ENCODE data around the gene HDAC8.
"Not testable (repeated sequence)": the region's sequence is repeated elsewhere in the genome, so short reads cannot be mapped to it uniquely, and the experiment has no call there.

The HDAC8 gene

DNA sequence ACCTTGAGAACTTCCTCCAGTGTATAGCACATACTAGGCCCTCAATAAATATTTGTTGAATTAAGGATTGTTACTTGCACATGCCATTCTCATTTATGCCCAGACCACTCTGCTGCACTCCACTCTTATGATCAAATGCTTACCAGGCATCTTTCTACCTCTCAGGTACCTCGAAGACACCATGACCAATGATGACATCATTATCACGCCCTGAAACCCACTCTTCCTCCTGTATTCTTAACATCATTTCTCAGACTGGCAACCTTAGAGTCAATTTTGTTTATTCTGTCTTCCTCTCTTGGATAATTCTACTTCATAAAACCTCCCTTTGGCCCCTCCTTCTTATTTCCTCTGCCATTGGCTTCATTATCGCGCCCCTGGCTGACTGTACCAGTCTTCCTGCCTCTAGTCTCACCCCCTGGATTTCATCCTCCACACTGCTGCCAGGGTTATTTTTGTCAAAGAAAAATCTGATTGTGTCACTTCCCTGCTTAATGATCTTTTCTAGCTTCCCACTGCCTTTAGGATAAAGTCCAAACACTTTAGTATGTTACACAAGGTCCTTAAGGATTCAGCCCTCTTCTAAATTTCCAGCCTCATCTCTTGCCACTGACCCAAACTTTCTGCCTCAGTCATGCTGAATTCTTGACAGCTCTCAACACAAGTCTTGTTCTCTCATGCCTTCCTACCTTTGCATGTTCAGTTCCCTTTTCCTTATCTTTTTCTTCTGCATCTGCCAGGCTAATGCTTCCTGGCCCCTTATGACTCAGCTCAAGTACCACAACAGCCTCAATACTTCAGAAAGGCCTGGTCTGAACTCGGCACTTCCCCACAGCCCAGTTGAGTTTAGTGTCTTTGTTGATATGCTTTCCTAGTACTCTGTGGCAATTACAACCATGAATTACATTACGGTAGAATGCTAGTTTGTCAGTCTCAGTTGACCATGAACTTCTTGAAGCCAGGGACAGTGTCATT lies 45.8 kb downstream of the HDAC8 start:
- DNase-seq, result no peak

DNA sequence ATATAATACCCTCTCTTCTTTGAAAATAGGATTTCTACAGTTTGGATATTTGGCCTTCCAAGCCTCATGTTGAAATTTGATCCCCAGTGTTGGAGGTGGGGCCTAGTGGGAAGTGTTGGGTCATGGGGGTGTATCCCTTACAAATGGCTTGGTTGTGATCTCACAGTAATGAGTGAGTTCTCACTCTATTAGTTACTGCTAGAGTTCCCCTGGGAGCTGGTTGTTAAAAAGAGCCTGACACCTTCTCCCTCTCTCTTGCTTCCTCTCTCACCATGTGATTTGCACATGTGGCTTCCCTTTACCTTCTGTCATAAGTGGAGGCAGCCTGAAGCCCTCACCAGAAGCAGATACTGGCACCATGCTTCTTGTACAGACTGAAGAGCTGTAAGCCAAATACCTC lies 73.9 kb downstream of the HDAC8 start:
- no peak for DNase-seq

GRCh38 chrX:72495046-72495445 lies 77.6 kb downstream of the HDAC8 start:
- no peak for DNase-seq

- DNase-seq, result no peak
Observed at GRCh38 chrX:72492499-72492898, 80.1 kb downstream of the HDAC8 start.

DNA sequence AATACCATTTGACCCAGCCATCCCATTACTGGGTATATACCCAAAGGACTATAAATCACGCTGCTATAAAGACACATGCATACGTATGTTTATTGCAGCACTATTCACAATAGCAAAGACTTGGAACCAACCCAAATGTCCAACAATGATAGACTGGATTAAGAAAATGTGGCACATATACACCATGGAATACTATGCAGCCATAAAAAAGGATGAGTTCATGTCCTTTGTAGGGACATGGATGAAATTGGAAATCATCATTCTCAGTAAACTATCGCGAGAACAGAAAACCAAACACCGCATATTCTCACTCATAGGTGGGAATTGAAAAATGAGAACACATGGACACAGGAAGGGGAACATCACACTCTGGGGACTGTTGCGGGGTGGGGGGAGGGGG lies 82.4 kb downstream of the HDAC8 start:
- not testable (repeated sequence) for DNase-seq

GRCh38 chrX:72487661-72488060 lies 85.0 kb downstream of the HDAC8 start:
- DNase-seq, result no peak

GRCh38 chrX:72479324-72480274 lies 93.0 kb downstream of the HDAC8 start:
- DNase-seq, result no peak

DNA sequence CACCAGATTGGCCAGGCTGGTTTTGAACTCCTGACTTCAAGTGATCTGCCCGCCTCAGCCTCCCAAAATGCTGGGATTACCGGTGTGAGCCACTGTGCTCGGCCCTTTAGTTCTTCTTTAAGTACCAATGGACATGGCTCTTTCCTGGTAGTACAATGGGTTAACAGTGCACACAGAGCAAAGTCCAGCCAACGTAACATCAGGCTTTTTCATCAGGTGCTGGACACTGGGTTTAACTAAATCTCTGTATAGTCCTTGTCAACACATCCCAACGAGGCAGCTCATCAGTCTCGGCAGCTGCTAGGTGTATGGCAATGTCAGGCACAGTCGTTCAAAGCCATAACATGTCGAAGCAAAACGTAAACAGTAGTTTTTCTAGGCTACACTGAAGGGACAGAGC lies 93.8 kb downstream of the HDAC8 start:
- DNase-seq, result no peak

DNA sequence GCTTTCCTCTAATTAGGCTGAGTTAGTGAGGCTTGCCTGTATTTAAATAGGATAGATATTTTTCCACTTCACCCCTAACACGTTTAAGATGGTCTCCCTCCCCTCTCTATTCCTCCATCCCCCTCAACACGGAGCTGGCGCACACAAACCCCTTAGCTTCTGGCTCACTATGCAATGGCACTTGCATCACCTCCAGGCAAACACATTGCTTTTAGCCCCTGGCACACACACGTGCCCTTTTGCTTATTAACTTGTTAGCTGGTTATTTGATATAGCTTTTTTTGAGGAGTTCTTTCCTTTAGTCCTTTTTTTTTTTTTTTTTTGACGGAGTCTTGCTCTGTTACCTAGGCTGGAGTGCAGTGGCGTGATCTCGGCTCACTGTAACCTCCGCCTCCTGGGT lies 94.3 kb downstream of the HDAC8 start:
- DNase-seq, result no peak

DNA sequence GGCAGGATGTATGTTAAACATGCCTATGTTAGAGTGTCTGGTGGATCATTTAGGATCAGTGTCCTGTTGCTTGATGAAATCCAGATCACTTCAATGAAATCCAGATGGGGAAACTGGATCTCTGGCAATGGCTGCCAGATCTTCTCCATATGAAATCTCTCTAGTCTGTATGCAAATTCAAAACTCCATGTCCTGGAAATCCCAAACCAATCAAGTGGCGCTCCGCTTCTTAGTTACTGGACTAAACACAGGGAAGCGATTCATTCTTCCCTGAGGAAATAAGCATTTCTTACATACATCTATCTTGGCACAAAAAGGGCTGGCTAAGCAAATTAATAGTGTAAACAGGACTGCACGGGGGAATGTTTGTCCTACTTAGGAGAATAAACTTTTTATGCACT lies 94.9 kb downstream of the HDAC8 start:
- no peak for DNase-seq

GRCh38 chrX:72477376-72477775 lies 95.3 kb downstream of the HDAC8 start:
- no peak for DNase-seq

DNA sequence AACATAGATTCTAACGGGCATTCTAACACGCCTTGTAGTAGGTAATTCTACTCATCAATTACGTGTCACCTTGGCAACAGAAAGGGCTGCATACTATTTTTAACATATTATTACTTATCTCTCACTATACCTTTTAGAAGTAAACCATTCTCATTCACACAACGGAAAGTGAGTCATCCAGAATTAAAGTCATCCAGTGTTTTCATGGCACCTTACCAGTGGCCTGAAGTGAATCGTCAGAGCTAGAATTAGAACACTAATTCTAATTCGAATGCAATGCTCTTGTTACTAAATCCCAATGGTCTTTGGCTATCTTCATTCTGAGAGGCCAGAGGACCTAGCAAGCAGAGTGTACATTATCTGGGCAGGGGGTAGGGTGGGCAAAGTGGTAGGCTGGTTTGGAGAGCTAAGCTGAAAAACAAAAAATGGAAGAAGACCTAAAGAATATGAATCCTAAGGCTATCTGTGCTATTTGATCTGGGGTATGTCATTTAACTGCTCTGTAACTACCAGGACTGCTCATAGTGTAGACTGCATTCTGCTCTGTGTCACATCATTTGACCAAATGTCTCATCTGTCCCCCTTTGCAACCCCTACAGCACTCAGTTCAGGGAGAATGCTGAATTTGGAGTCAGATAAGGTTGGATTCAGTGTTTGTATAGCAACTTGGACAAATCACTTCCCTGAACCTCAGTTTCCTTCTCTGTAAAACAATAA lies 96.5 kb downstream of the HDAC8 start:
- no peak for DNase-seq

GRCh38 chrX:72475338-72475737 lies 97.3 kb downstream of the HDAC8 start:
- DNase-seq, result no peak

- DNase-seq, result no peak
Observed at GRCh38 chrX:72470532-72471223, 102.0 kb downstream of the HDAC8 start.

DNA sequence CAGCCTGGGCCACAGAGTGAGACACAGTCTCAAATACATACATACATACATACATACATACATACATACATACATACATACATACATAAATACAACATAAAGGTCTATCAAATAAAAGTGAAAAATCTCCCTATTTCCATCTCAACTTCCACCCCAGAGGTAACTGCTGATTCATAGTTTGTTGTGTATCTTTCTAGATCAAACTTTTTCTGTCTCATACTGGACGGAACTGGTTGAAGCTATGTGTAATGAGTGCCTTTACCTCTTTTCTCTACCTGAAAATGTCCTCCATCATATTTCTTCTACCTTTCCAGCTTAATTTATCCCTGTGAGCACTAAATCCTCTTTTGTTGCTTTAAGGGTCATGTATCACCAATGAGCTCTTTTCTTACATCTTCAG lies 102.5 kb downstream of the HDAC8 start:
- DNase-seq, result no peak

DNA sequence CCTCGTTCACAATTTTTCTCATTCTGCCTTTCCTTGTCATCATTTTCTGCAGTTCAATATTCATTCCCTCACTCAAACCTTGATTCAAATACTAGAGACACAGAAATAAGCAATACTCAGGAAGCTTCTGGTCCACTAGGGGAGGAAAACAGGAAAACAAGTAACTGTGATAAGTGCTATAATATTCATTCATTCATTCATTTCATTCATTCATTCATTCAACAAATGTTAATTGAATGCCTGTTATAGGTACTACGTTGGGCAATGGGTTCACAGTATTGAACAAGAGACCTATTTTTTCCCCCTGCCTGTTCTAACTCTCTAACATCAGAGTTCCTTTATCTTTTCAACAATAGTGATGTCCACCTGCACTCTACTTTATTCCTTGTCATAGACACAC lies 104.0 kb downstream of the HDAC8 start:
- DNase-seq, result no peak

GRCh38 chrX:72467135-72467534 lies 105.5 kb downstream of the HDAC8 start:
- no peak for DNase-seq

DNA sequence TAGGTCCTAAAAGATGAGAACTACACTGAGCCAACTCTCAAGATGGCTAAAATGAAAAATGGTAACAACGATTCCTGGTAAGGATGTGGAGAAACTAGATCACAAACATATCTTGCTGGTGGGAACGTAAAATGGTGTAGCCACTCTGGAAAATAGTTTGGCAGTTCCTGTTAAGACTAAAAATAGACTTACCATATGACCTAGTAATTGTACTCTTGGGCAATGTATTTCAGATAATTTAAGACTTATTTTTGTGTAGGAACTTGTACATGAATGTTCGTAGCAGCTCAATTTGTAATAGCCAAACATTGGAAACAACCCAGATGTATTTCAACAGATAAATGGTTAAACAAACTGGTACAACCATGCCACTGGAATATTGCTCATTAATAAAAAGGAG lies 106.2 kb downstream of the HDAC8 start:
- no peak for DNase-seq

- DNase-seq, result no peak
Observed at GRCh38 chrX:72465889-72466288, 106.8 kb downstream of the HDAC8 start.

DNA sequence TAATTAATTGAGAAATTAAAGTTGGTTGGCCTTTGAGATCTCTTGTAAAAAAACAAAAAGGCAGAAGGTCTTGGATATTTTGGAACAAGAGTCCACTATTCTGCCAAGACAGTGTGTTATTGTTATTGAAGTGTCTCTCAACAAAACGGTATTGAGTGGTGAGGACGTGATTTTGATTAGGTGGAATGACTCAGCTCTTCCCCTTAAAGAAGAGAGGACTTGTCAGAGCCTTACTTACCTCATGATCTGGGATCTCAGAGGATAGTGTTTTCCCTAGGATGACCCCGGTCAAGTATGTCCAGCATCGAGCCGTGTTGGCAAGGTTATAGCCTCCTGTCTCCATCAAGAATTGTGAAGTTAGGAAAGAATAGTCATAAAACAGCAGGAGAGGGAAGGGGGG lies 110.9 kb downstream of the HDAC8 start:
- DNase-seq, result no peak

- no peak for DNase-seq
Observed at GRCh38 chrX:72461288-72461687, 111.4 kb downstream of the HDAC8 start.

GRCh38 chrX:72460715-72461114 lies 111.9 kb downstream of the HDAC8 start:
- no peak for DNase-seq
